HepG2 (cell line): ENCODE data around the gene ITGB2. TPM values are rescaled to one million over a fixed set of nuclear protein-coding genes. Genes with fewer than 3 reads are reported as not detected.

Source experiments
- ATF7-NPFF ChIP-seq: sonication (generic); formaldehyde crosslinking; IDR thresholded peaks from 2 replicates; pipeline ENCODE4 v1.8.1; 2023; ENCODE audit warnings: mild to moderate bottlenecking, low read depth, missing genetic modification reagents, moderate library complexity
- E2F5 ChIP-seq: sonication (generic); formaldehyde crosslinking; conservative IDR thresholded peaks from 2 replicates; pipeline ENCODE4 v1.4.0; 2020; ENCODE audit warnings: missing genetic modification reagents
- HCFC1 ChIP-seq: fragments of 150-350 bp; IDR thresholded peaks from 2 replicates; pipeline ENCODE4 v1.6.1; 2014; ENCODE audit warnings: low read depth, low read length
- KDM6A ChIP-seq: IDR thresholded peaks from 2 replicates; pipeline ENCODE4 v1.6.1; 2016; ENCODE audit warnings: low read depth
- MED13 ChIP-seq: sonication (generic); formaldehyde crosslinking; IDR thresholded peaks from 2 replicates; pipeline ENCODE4 v1.5.0; 2020; ENCODE audit warnings: missing genetic modification reagents
- MEIS1 ChIP-seq: sonication (generic); formaldehyde crosslinking; IDR thresholded peaks from 2 replicates; pipeline ENCODE4 v1.9.0; 2021; ENCODE audit warnings: mild to moderate bottlenecking, missing genetic modification reagents, moderate library complexity, borderline replicate concordance
- MYNN ChIP-seq: sonication (generic); formaldehyde crosslinking; IDR thresholded peaks from 2 replicates; pipeline ENCODE4 v1.4.0; 2020; ENCODE audit warnings: mild to moderate bottlenecking, low read depth, missing genetic modification reagents
- NCOA2 ChIP-seq: sonication (generic); formaldehyde crosslinking; IDR thresholded peaks from 2 replicates; pipeline ENCODE4 v1.8.0; 2022; ENCODE audit warnings: inconsistent platforms
- PAXIP1 ChIP-seq: sonication (generic); formaldehyde crosslinking; conservative IDR thresholded peaks from 2 replicates; pipeline ENCODE4 v1.4.0; 2020; ENCODE audit warnings: mild to moderate bottlenecking, missing genetic modification reagents, moderate library complexity
- SAP130 ChIP-seq: IDR thresholded peaks from 2 replicates; pipeline ENCODE4 v1.6.1; 2016; ENCODE audit warnings: low read depth
- TAF1 ChIP-seq: sonication (generic); formaldehyde crosslinking; IDR thresholded peaks from 2 replicates; pipeline ENCODE4 v1.4.0; 2020; ENCODE audit warnings: missing genetic modification reagents
- ZC3H13 ChIP-seq: sonication (generic); formaldehyde crosslinking; IDR thresholded peaks from 2 replicates; pipeline ENCODE4 v1.8.1; 2023; ENCODE audit warnings: mild to moderate bottlenecking, missing genetic modification reagents, moderate library complexity
- ZNF275 ChIP-seq: sonication (generic); formaldehyde crosslinking; IDR thresholded peaks from 2 replicates; pipeline ENCODE4 v1.8.0; 2022; ENCODE audit warnings: missing genetic modification reagents, mild to moderate bottlenecking, inconsistent platforms, borderline replicate concordance
- ZNF383 ChIP-seq: sonication (generic); formaldehyde crosslinking; IDR thresholded peaks from 2 replicates; pipeline ENCODE4 v1.4.0; 2020; ENCODE audit warnings: missing genetic modification reagents, mild to moderate bottlenecking, borderline replicate concordance
- ZNF567 ChIP-seq: sonication (generic); formaldehyde crosslinking; IDR thresholded peaks from 2 replicates; pipeline ENCODE4 v1.8.1; 2023; ENCODE audit warnings: mild to moderate bottlenecking, missing genetic modification reagents, borderline replicate concordance
- ZNF646 ChIP-seq: sonication (generic); formaldehyde crosslinking; IDR thresholded peaks from 2 replicates; pipeline ENCODE4 v1.9.0; 2021; ENCODE audit warnings: mild to moderate bottlenecking, missing genetic modification reagents
- ZNF720 ChIP-seq: sonication (generic); formaldehyde crosslinking; IDR thresholded peaks from 2 replicates; pipeline ENCODE4 v1.4.0; 2020; ENCODE audit warnings: missing genetic modification reagents
- ZSCAN22 ChIP-seq: sonication (generic); formaldehyde crosslinking; IDR thresholded peaks from 2 replicates; pipeline ENCODE4 v1.4.0; 2020; ENCODE audit warnings: mild to moderate bottlenecking, missing genetic modification reagents
- polyA plus RNA-seq, 8 experiments: library from polyadenylated mRNA; depleted of rRNA in 3 of 8; stranded (reverse) in 7 of 8; unstranded in 1 of 8; fragments of >200 nt; fragmentation: Illumina TruSeq in 4 of 8; extraction: Trizol in 4 of 8; gene quantifications; 2 replicates each; pipeline versions ENCODE4 v1.2.1 to v1.2.3, GENCODE V29; 2011 to 2016; ENCODE audit warnings: low read depth in 4 of 8, missing spikeins in 1 of 8, mixed read lengths in 1 of 8; ENCODE audit not compliant: insufficient read depth in 1 of 8
- total RNA-seq, 5 experiments: library from RNA; depleted of rRNA; stranded (reverse); fragments of >200 nt; fragmentation: Illumina TruSeq; extraction: Trizol; gene quantifications; 2 replicates each; pipeline ENCODE4 v1.2.3, GENCODE V29; 2016; ENCODE audit warnings: low read depth in 1 of 5

The ITGB2 gene
- total and polyA plus RNA-seq, 2 of the 13 experiments (the other 11 are each of a cell fraction or from before 2014, with no cell fraction given), result 4.2 to 18.0 TPM

- TF ChIP-seq MYNN (CRISPR knock-in tag) (no peak), MEIS1 (CRISPR knock-in tag) (peak; percentile 69; the same call in 1 of the 2 replicates), KDM6A (no peak), NCOA2 (CRISPR knock-in tag) (no peak; the same call in 1 of the 2 replicates), E2F5 (CRISPR knock-in tag) (no peak), ZC3H13 (CRISPR knock-in tag) (peak; percentile 96), ZNF646 (CRISPR knock-in tag) (no peak), TAF1 (CRISPR knock-in tag) (peak; percentile 87), HCFC1 (peak; percentile 78), PAXIP1 (CRISPR knock-in tag) (peak; percentile 69; the same call in 1 of the 2 replicates), ATF7-NPFF (CRISPR knock-in tag) (peak; percentile 86), MED13 (CRISPR knock-in tag) (peak; percentile 76; the same call in 1 of the 2 replicates), ZNF383 (CRISPR knock-in tag) (peak; percentile 73; the same call in 1 of the 2 replicates), ZSCAN22 (CRISPR knock-in tag) (0 out of 2 replicates have a peak, but pooled peaks have one; percentile 58), ZNF567 (CRISPR knock-in tag) (no peak; the same call in 1 of the 2 replicates), ZNF720 (CRISPR knock-in tag) (no peak), SAP130 (CRISPR knock-in tag) (peak; percentile 92), ZNF275 (CRISPR knock-in tag) (0 out of 2 replicates have a peak, but pooled peaks have one; percentile 30)
These were observed 18.9 kb upstream of the ITGB2 start, which contains the start of gene SLX9 (continued) for GRCh38 chr21:44939532-44940115.
